Measurements from ENCODE around the gene TECPR1. TPM values are rescaled to one million over a fixed set of nuclear protein-coding genes. Genes with fewer than 3 reads are reported as not detected.

Gene TECPR1
- total and polyA plus RNA-seq, 2 experiments from 2014 or later: 19.2 to 24.4 TPM

GRCh38 chr7:98206451-98207330 is 45.3 kb downstream of the TECPR1 start:
- H3K9me3 ChIP-seq (ENCODE audit: low read depth): no peaks in the 10 kb centered on the region
- H3K27me3 ChIP-seq: peaks cover 5% of the 10 kb centered on the region
- H3K36me3 ChIP-seq: peaks cover 11% of the 10 kb centered on the region
- no peak for TF ChIP-seq CTCF (IDR thresholded peaks at IDR 0.05; ENCODE audit: low read depth, low read length)
- no peaks in the 10 kb centered on the region for H3K4me1 ChIP-seq (ENCODE audit: low read depth)
- no peak overlapping the region for H3K27ac ChIP-seq
- DNase-seq (ENCODE audit: low read depth in 1 of 2, low spot score in 1 of 2): peak in 1 of 2 donors; percentile 19
- no peak overlapping the region for H3K4me3 ChIP-seq

GRCh38 chr7:98205162-98205845 is 46.7 kb downstream of the TECPR1 start:
- TF ChIP-seq CTCF (IDR thresholded peaks at IDR 0.05; ENCODE audit: low read depth, low read length): no peak
- H3K9me3 ChIP-seq (ENCODE audit: low read depth): no peaks in the 10 kb centered on the region
- H3K27me3 ChIP-seq: peaks cover under 1% of the 10 kb centered on the region
- peaks cover 11% of the 10 kb centered on the region for H3K36me3 ChIP-seq
- no peak overlapping the region for H3K27ac ChIP-seq
- H3K4me3 ChIP-seq: no peak overlapping the region
- DNase-seq (ENCODE audit: low read depth in 1 of 2, low spot score in 1 of 2): no peak
- no peaks in the 10 kb centered on the region for H3K4me1 ChIP-seq (ENCODE audit: low read depth)

GRCh38 chr7:98204670-98205069 is 47.4 kb downstream of the TECPR1 start:
- Histone ChIP-seq H3K36me3 (peaks cover 11% of the 10 kb centered on the region), H3K27ac (no peak overlapping the region), H3K27me3 (no peaks in the 10 kb centered on the region), H3K9me3 (ENCODE audit: low read depth) (no peaks in the 10 kb centered on the region), H3K4me3 (no peak overlapping the region), H3K4me1 (ENCODE audit: low read depth) (no peaks in the 10 kb centered on the region)
- DNase-seq (ENCODE audit: low read depth in 1 of 2, low spot score in 1 of 2): peak in 1 of 2 donors; percentile 33
- no peak for TF ChIP-seq CTCF (IDR thresholded peaks at IDR 0.05; ENCODE audit: low read depth, low read length)

GRCh38 chr7:98203964-98204605 is 47.9 kb downstream of the TECPR1 start:
- no peak for TF ChIP-seq CTCF (IDR thresholded peaks at IDR 0.05; ENCODE audit: low read depth, low read length)
- Histone ChIP-seq H3K4me1 (ENCODE audit: low read depth) (no peaks in the 10 kb centered on the region), H3K27ac (no peak overlapping the region), H3K4me3 (no peak overlapping the region), H3K27me3 (no peaks in the 10 kb centered on the region), H3K36me3 (peaks cover 11% of the 10 kb centered on the region), H3K9me3 (ENCODE audit: low read depth) (no peaks in the 10 kb centered on the region)
- no peak for DNase-seq (ENCODE audit: low read depth in 1 of 2, low spot score in 1 of 2)

GRCh38 chr7:98203261-98203963 is 48.6 kb downstream of the TECPR1 start:
- no peak for DNase-seq (ENCODE audit: low read depth in 1 of 2, low spot score in 1 of 2)
- H3K9me3 ChIP-seq (ENCODE audit: low read depth): no peaks in the 10 kb centered on the region
- no peaks in the 10 kb centered on the region for H3K27me3 ChIP-seq
- H3K36me3 ChIP-seq: peaks cover 11% of the 10 kb centered on the region
- H3K4me1 ChIP-seq (ENCODE audit: low read depth): no peaks in the 10 kb centered on the region
- no peak for TF ChIP-seq CTCF (IDR thresholded peaks at IDR 0.05; ENCODE audit: low read depth, low read length)
- no peak overlapping the region for H3K27ac ChIP-seq
- H3K4me3 ChIP-seq: no peak overlapping the region
